Adrenal gland (tissue), 12 donors: ENCODE data around the gene RHOB. TPM values are rescaled to one million over a fixed set of nuclear protein-coding genes. Genes with fewer than 3 reads are reported as not detected.

Source experiments
- DNase-seq, 7 donors: peaks; one replicate each; pipeline ENCODE4 v3.0.0-alpha.2; 2019 to 2020
- H3K27ac ChIP-seq, 5 donors: fragments of 200-600 bp; sonication (generic) in 4 of 5; 1 replicate in 3 of 5; 2 replicates in 2 of 5; pipeline versions ENCODE4 v1.5.1 to v1.8.0; 2016 to 2020; ENCODE audit warnings: mild to moderate bottlenecking in 1 of 5
- H3K27me3 ChIP-seq: fragments of 200-600 bp; 2 replicates; pipeline ENCODE4 v1.8.0; 2021
- H3K36me3 ChIP-seq, 2 donors: fragments of 200-600 bp; replicated peaks in 1 of 2; 1 replicate in 1 of 2; 2 replicates in 1 of 2; pipeline versions ENCODE4 v1.5.1 to v1.8.0; 2018 to 2022
- H3K4me1 ChIP-seq, 2 donors: fragments of 200-600 bp; replicated peaks in 1 of 2; 1 replicate in 1 of 2; 2 replicates in 1 of 2; pipeline versions ENCODE4 v1.5.1 to v1.8.0; 2018 to 2021
- H3K4me3 ChIP-seq, 4 donors: fragments of 200-600 bp; sonication (generic) in 3 of 4; one replicate each; pipeline ENCODE4 v1.5.1; 2016 to 2018
- H3K9me3 ChIP-seq, 3 donors: fragments of 200-600 bp; sonication (generic) in 1 of 3; replicated peaks in 1 of 3; 1 replicate in 2 of 3; 2 replicates in 1 of 3; pipeline versions ENCODE4 v1.5.1 to v1.8.0; 2016 to 2021
- CTCF ChIP-seq, 6 experiments: fragments of 450-650 bp in 4 of 6; fragments of 200-600 bp in 2 of 6; sonication (generic) in 1 of 6; IDR thresholded peaks; 1 replicate in 5 of 6; 2 replicates in 1 of 6; pipeline versions ENCODE4 v1.5.1 to v1.8.0; 2016 to 2021; ENCODE audit warnings: antibody characterized with exemption in 6 of 6, mild to moderate bottlenecking in 2 of 6, moderate library complexity in 1 of 6
- POLR2A ChIP-seq, 2 donors: fragments of 450-650 bp; IDR thresholded peaks; one replicate each; pipeline ENCODE4 v1.6.1; 2017; ENCODE audit warnings: antibody characterized with exemption in 2 of 2, mild to moderate bottlenecking in 2 of 2, moderate library complexity in 1 of 2
- WGBS, 4 donors: extraction: QIAGEN DNeasy Blood & Tissue Kit in 2 of 4; methylation state at CpG; one replicate each; pipeline versions ENCODE4 v1.1.5 to v1.1.7; 2013 to 2017; 5-methylcytosine and 5-hydroxymethylcytosine counted together
- intact Hi-C, 2 donors: fragments of 100-400 bp; cut with DNase I; formaldehyde crosslinking; loops; one replicate each; pipeline versions ENCODE4 v1.14.1 to v1.15.0; 2022 to 2023
- polyA plus RNA-seq, 3 donors: library from polyadenylated mRNA; stranded (reverse); fragments of 200-250 nt in 2 of 3; fragments of 350-450 nt in 1 of 3; fragmentation: Illumina TruSeq in 1 of 3; extraction: RNeasy Lipid Tissue Mini Kit (QIAGEN cat#74804) in 1 of 3; gene quantifications; one replicate each; pipeline ENCODE4 v1.2.3, GENCODE V29; 2013 to 2014
- total RNA-seq, 9 donors: library from RNA; depleted of rRNA in 4 of 9; stranded (reverse); fragments of >200 nt in 4 of 9; fragments of 120-200 nt in 1 of 9; fragmentation: NEBNext Ultra II Directional in 1 of 9; extraction: Animal tissue kit (Norgen Biotek cat#: 25700) in 1 of 9; gene quantifications; one replicate each; pipeline versions ENCODE4 v1.1.0 to v1.2.4, GENCODE V29; 2013 to 2023
- donor health status: healthy with polysubstance abuse.
- donor health status: Bipolar disorder and iron deficiency.
- donor health status: DM: yes; HTN: yes; CAD: no.
- donor health status: DM: no; HTN: no; CAD: no.
- donor health status: DM: no; HTN: no; CAD: no.
- donor health status: DM: yes; HTN: yes; CAD: no.

Gene RHOB
- total and polyA plus RNA-seq, 12 donors, result 130 to 1,281 (median 417) TPM

GRCh38 chr2:20443276-20443920 is 3.5 kb upstream of the RHOB start:
- no peak for TF ChIP-seq POLR2A (IDR thresholded peaks at IDR 0.05)
- peak; percentile 27 to 68 (median 60) for TF ChIP-seq CTCF (IDR thresholded peaks at IDR 0.05)
- peaks cover 0 to 12% of the 10 kb centered on the region in 2 donors for H3K36me3 ChIP-seq
- H3K4me3 ChIP-seq, result no peak overlapping the region
- H3K27me3 ChIP-seq, result no peaks in the 10 kb centered on the region
- intact Hi-C loops, result loop anchor here in 1 of 2 donors (2.0 kb wide), 1 partner anchor 193 kb away; no protein-coding TSS in a partner anchor
- peak overlapping the region; percentile 69 to 88 (median 77) for H3K27ac ChIP-seq
- H3K9me3 ChIP-seq, result no peaks in the 10 kb centered on the region
- peak in 5 of 7 donors; percentile 43 to 72 (median 52) for DNase-seq
- 47 to 56% (median 55%) methylated on average over 6 of the region's 6 CpGs for WGBS, 4 donors
- peaks cover 20 to 33% of the 10 kb centered on the region in 2 donors for H3K4me1 ChIP-seq

- peaks cover 23% of the 10 kb centered on the region in 2 donors for H3K4me1 ChIP-seq
- peak overlapping the region in 1 of 4 donors; percentile 16 for H3K4me3 ChIP-seq
- no peak for TF ChIP-seq CTCF (IDR thresholded peaks at IDR 0.05)
- TF ChIP-seq POLR2A (IDR thresholded peaks at IDR 0.05), result peak in 1 of 2 donors; percentile 81
- peaks cover 0 to 17% of the 10 kb centered on the region in 2 donors for H3K36me3 ChIP-seq
- no peaks in the 10 kb centered on the region for H3K9me3 ChIP-seq
- H3K27me3 ChIP-seq, result no peaks in the 10 kb centered on the region
- DNase-seq, result peak in 6 of 7 donors; percentile 60 to 76 (median 64)
- intact Hi-C loops, result no loop called here
- WGBS, 4 donors, result 14 to 18% (median 16%) methylated on average over 12 of the region's 12 CpGs
- peak overlapping the region; percentile 69 to 98 (median 77) for H3K27ac ChIP-seq
Measured at GRCh38 chr2:20444101-20444992, 2.5 kb upstream of the RHOB start.

- WGBS, 4 donors, result 71 to 80% (median 79%) methylated on average over 24 of the region's 24 CpGs
- peak in 2 of 7 donors; percentile 59 to 68 for DNase-seq
- Histone ChIP-seq H3K27me3 (no peaks in the 10 kb centered on the region), H3K36me3 (peaks cover 0 to 17% of the 10 kb centered on the region in 2 donors), H3K9me3 (no peaks in the 10 kb centered on the region), H3K4me3 (peak overlapping the region in 1 of 4 donors; percentile 16), H3K4me1 (peaks cover 29 to 31% of the 10 kb centered on the region in 2 donors), H3K27ac (peak overlapping the region in 4 of 5 donors; percentile 65 to 98 (median 76))
- TF ChIP-seq CTCF (IDR thresholded peaks at IDR 0.05) (no peak), POLR2A (IDR thresholded peaks at IDR 0.05) (peak in 1 of 2 donors; percentile 14)
- intact Hi-C loops, result loop anchor here in 1 of 2 donors (5.0 kb wide), 1 partner anchor 192 kb away; no protein-coding TSS in a partner anchor
Measured at GRCh38 chr2:20444993-20445910, 1.6 kb upstream of the RHOB start.
